Fibroblast of skin of scalp (primary cell): Measurements from ENCODE around the gene RNF150.
"Not testable (repeated sequence)": the region's sequence is repeated elsewhere in the genome, so short reads cannot be mapped to it uniquely, and the experiment has no call there.

Source experiments
- DNase-seq: peaks from one replicate; pipeline ENCODE4 v3.0.0-alpha.2; 2013

RNF150 gene

GRCh38 chr4:140861359-140862176, 271.7 kb downstream of the RNF150 start:
- DNase-seq = peak; percentile 86

- no peak for DNase-seq
These were observed 274.4 kb downstream of the RNF150 start for GRCh38 chr4:140858897-140859296.

- DNase-seq = no peak
These were observed 276.2 kb downstream of the RNF150 start for GRCh38 chr4:140857111-140857510.

- DNase-seq = peak; percentile 52
These were observed 276.6 kb downstream of the RNF150 start for GRCh38 chr4:140856621-140857062.

- DNase-seq = no peak
These were observed 279.1 kb downstream of the RNF150 start for GRCh38 chr4:140854168-140854567.

- no peak for DNase-seq
These were observed 281.5 kb downstream of the RNF150 start for GRCh38 chr4:140851804-140852203.

- DNase-seq = peak; percentile 65
These were observed 282.1 kb downstream of the RNF150 start for GRCh38 chr4:140851032-140851636.

- DNase-seq = no peak
These were observed 283.7 kb downstream of the RNF150 start for GRCh38 chr4:140849526-140849925.

GRCh38 chr4:140846736-140847135, 286.5 kb downstream of the RNF150 start:
- DNase-seq = no peak

GRCh38 chr4:140844061-140844460, 289.2 kb downstream of the RNF150 start:
- DNase-seq = no peak

GRCh38 chr4:140841186-140841585, 292.1 kb downstream of the RNF150 start:
- DNase-seq = no peak

- peak; percentile 8 for DNase-seq
These were observed 293.1 kb downstream of the RNF150 start for GRCh38 chr4:140839888-140840790.

- DNase-seq = no peak
These were observed 293.9 kb downstream of the RNF150 start for GRCh38 chr4:140839406-140839805.

GRCh38 chr4:140837736-140838135, 295.5 kb downstream of the RNF150 start:
- no peak for DNase-seq

- DNase-seq = no peak
These were observed 298.3 kb downstream of the RNF150 start for GRCh38 chr4:140834839-140835495.

- DNase-seq = no peak
These were observed 300.0 kb downstream of the RNF150 start for GRCh38 chr4:140833280-140833679.

GRCh38 chr4:140829825-140830224, 303.4 kb downstream of the RNF150 start:
- DNase-seq = no peak

GRCh38 chr4:140826701-140827027, 306.6 kb downstream of the RNF150 start:
- DNase-seq = no peak

- DNase-seq = not testable (repeated sequence)
These were observed 312.7 kb downstream of the RNF150 start for GRCh38 chr4:140820520-140820919.

GRCh38 chr4:140819610-140820009, 313.7 kb downstream of the RNF150 start:
- no peak for DNase-seq

- no peak for DNase-seq
These were observed 314.8 kb downstream of the RNF150 start for GRCh38 chr4:140818433-140818832.

- no peak for DNase-seq
These were observed 316.3 kb downstream of the RNF150 start for GRCh38 chr4:140816806-140817510.
